Measurements from ENCODE around the gene DEXI. TPM values are rescaled to one million over a fixed set of nuclear protein-coding genes. Genes with fewer than 3 reads are reported as not detected.

DEXI gene
- total and polyA plus RNA-seq, 9 of the 15 experiments (the other 6 are each of a cell fraction or from before 2014, with no cell fraction given): 2.9 to 40.1 (median 22.0) TPM

GRCh38 chr16:10944249-10945064 is 2.2 kb upstream of the DEXI start, which contains the start of gene CLEC16A (continued):
- TF ChIP-seq MBD1 (CRISPR knock-in tag; IDR thresholded peaks at IDR 0.05) (no peak), PRMT5 (CRISPR knock-in tag; IDR thresholded peaks at IDR 0.05) (no peak), HSF4 (CRISPR knock-in tag; IDR thresholded peaks at IDR 0.05; ENCODE audit: borderline replicate concordance) (no peak), HMGN3 (IDR thresholded peaks at IDR 0.05; ENCODE audit: borderline replicate concordance, extremely low read depth, insufficient read length, low read depth, low read length) (peak; percentile 48), ARID4B (CRISPR knock-in tag; IDR thresholded peaks at IDR 0.05) (peak; percentile 78; the same call in 1 of the 2 replicates), POLR2G (IDR thresholded peaks at IDR 0.05; ENCODE audit: low read depth, low read length) (peak; percentile 88), MEIS2 (IDR thresholded peaks at IDR 0.05; ENCODE audit: partially characterized antibody) (no peak), SFPQ (IDR thresholded peaks at IDR 0.05; ENCODE audit: low read depth, low read length) (no peak), SAFB (IDR thresholded peaks at IDR 0.05; ENCODE audit: borderline replicate concordance, low read depth, low read length) (no peak), LCOR (CRISPR knock-in tag; IDR thresholded peaks at IDR 0.05) (no peak), MXI1 (IDR thresholded peaks at IDR 0.05; ENCODE audit: low read depth, low read length) (0 out of 2 replicates have a peak, but pooled peaks have one; percentile 4), YBX1 (IDR thresholded peaks at IDR 0.05) (no peak), KLF6 (CRISPR knock-in tag; IDR thresholded peaks at IDR 0.05; ENCODE audit: borderline replicate concordance) (no peak), FOXM1 (IDR thresholded peaks at IDR 0.05; ENCODE audit: low read depth) (no peak), FOXM1 (CRISPR knock-in tag; IDR thresholded peaks at IDR 0.05; ENCODE audit: low read depth) (no peak), DNMT1 (IDR thresholded peaks at IDR 0.05) (no peak), GTF2F1 (IDR thresholded peaks at IDR 0.05; ENCODE audit: low read depth, low read length) (no peak), KDM5B (IDR thresholded peaks at IDR 0.05; ENCODE audit: insufficient replicate concordance, low read depth, low read length) (peak; percentile 70)

Data from K562 (cell line).